GM19099 (cell line): ENCODE measurements around the gene SHTN1.

Experiments
- POLR2A ChIP-seq: IDR thresholded peaks from 3 replicates; pipeline ENCODE4 v1.6.1; 2011; ENCODE audit warnings: low read depth; ENCODE audit not compliant: insufficient read length; ENCODE audit errors: extremely low read depth

The SHTN1 gene

GRCh38 chr10:116912162-116912561, 92.8 kb downstream of the SHTN1 start:
- no peak for TF ChIP-seq POLR2A

GRCh38 chr10:116910910-116911309, 94.1 kb downstream of the SHTN1 start:
- TF ChIP-seq POLR2A, result no peak

- TF ChIP-seq POLR2A, result no peak
Measured at GRCh38 chr10:116909307-116909706, 95.7 kb downstream of the SHTN1 start.

- TF ChIP-seq POLR2A, result no peak
Measured at GRCh38 chr10:116907245-116907987, 97.6 kb downstream of the SHTN1 start.

- no peak for TF ChIP-seq POLR2A
Measured at GRCh38 chr10:116905845-116906210, 99.2 kb downstream of the SHTN1 start.

GRCh38 chr10:116899626-116900025, 105.4 kb downstream of the SHTN1 start:
- no peak for TF ChIP-seq POLR2A

GRCh38 chr10:116893686-116894037, 111.3 kb downstream of the SHTN1 start:
- no peak for TF ChIP-seq POLR2A

- TF ChIP-seq POLR2A, result no peak
Measured at GRCh38 chr10:116892907-116893685, 111.9 kb downstream of the SHTN1 start.

- no peak for TF ChIP-seq POLR2A
Measured at GRCh38 chr10:116891208-116891607, 113.8 kb downstream of the SHTN1 start.

GRCh38 chr10:116889066-116889465, 115.9 kb downstream of the SHTN1 start:
- no peak for TF ChIP-seq POLR2A

- TF ChIP-seq POLR2A, result no peak
Measured at GRCh38 chr10:116888380-116889055, 116.5 kb downstream of the SHTN1 start.

GRCh38 chr10:116886772-116887171, 118.2 kb downstream of the SHTN1 start:
- no peak for TF ChIP-seq POLR2A

GRCh38 chr10:116882639-116883038, 122.3 kb downstream of the SHTN1 start:
- no peak for TF ChIP-seq POLR2A

- TF ChIP-seq POLR2A, result no peak
Measured at GRCh38 chr10:116880716-116881482, 124.1 kb downstream of the SHTN1 start.

GRCh38 chr10:116879817-116880216, 125.2 kb downstream of the SHTN1 start:
- no peak for TF ChIP-seq POLR2A
